H1 (cell line): Measurements from ENCODE around the gene SPATS2L. TPM values are rescaled to one million over a fixed set of nuclear protein-coding genes. Genes with fewer than 3 reads are reported as not detected.

ENCODE experiments used
- CTCF ChIA-PET: fragments of 300-600 bp; sonication (Branson Sonifier 250); formaldehyde crosslinking; loops from one replicate; lab custom pipeline; 2021; ENCODE audit not compliant: partially characterized antibody; lab: Charles Lee
- POLR2A ChIA-PET: fragments of 300-600 bp; sonication (Branson Sonifier 250); formaldehyde crosslinking; loops from one replicate; lab custom pipeline; 2021; ENCODE audit warnings: inconsistent platforms; ENCODE audit not compliant: partially characterized antibody; lab: Charles Lee
- DNase-seq, 2 experiments: peaks; one replicate each; pipeline versions ENCODE4 v3.0.0 to v3.0.0-alpha.2; 2010 to 2022; ENCODE audit warnings: low spot score in 2 of 2, low read depth in 1 of 2, mixed read lengths in 1 of 2
- FAIRE-seq: peaks from 2 replicates; lab custom pipeline; 2011; peaks lifted over from hg19 to GRCh38; lab: Jason Lieb, UNC
- H2AFZ ChIP-seq: 2 replicates; pipeline ENCODE4 v1.8.1; 2012; ENCODE audit warnings: low read length, inconsistent platforms
- H2AK5ac ChIP-seq: 2 replicates; pipeline ENCODE4 v1.6.1; 2013; ENCODE audit warnings: low read depth, low read length
- H2BK120ac ChIP-seq: replicated peaks from 2 replicates; pipeline ENCODE3; 2013; ENCODE audit warnings: low read depth, low read length, inconsistent platforms
- H2BK12ac ChIP-seq: 2 replicates; pipeline ENCODE4 v1.6.1; 2013; ENCODE audit warnings: low read depth, low read length
- H2BK15ac ChIP-seq: 2 replicates; pipeline ENCODE4 v1.6.1; 2013; ENCODE audit warnings: low read length
- H2BK20ac ChIP-seq: 2 replicates; pipeline ENCODE4 v1.6.1; 2013; ENCODE audit warnings: low read length
- H2BK5ac ChIP-seq: 2 replicates; pipeline ENCODE4 v1.6.1; 2013; ENCODE audit warnings: low read depth, low read length
- H3K14ac ChIP-seq: 2 replicates; pipeline ENCODE4 v1.6.1; 2013; ENCODE audit warnings: inconsistent platforms; ENCODE audit not compliant: insufficient read length
- H3K18ac ChIP-seq: 2 replicates; pipeline ENCODE4 v1.6.1; 2013; ENCODE audit warnings: low read length; ENCODE audit errors: extremely low read depth
- H3K23ac ChIP-seq: 2 replicates; pipeline ENCODE4 v1.6.1; 2013; ENCODE audit warnings: inconsistent platforms; ENCODE audit not compliant: insufficient read length
- H3K23me2 ChIP-seq: 2 replicates; pipeline ENCODE4 v1.6.1; 2013; ENCODE audit warnings: low read depth, low read length
- H3K27ac ChIP-seq: 2 replicates; pipeline ENCODE4 v1.6.1; 2011; ENCODE audit warnings: low read depth, low read length, inconsistent platforms
- H3K27me3 ChIP-seq, 4 experiments: replicated peaks in 1 of 4; 1 replicate in 1 of 4; 2 replicates in 3 of 4; pipeline versions ENCODE4 v1.6.1 to v1.8.1; 2011 to 2013; ENCODE audit warnings: low read length in 3 of 4, mild to moderate bottlenecking in 3 of 4, inconsistent platforms in 2 of 4, mixed read lengths in 2 of 4, moderate library complexity in 1 of 4; ENCODE audit not compliant: control insufficient read depth in 3 of 4, insufficient read depth in 3 of 4; ENCODE audit errors: extremely low read depth in 1 of 4
- H3K36me3 ChIP-seq, 4 experiments: 2 replicates each; pipeline versions ENCODE4 v1.6.1 to v1.8.1; 2011 to 2013; ENCODE audit warnings: mild to moderate bottlenecking in 4 of 4, low read length in 3 of 4, moderate library complexity in 2 of 4, control low read depth in 1 of 4, inconsistent platforms in 1 of 4; ENCODE audit not compliant: insufficient read depth in 4 of 4, control insufficient read depth in 2 of 4
- H3K4ac ChIP-seq: replicated peaks from 2 replicates; pipeline ENCODE3; 2013; ENCODE audit warnings: low read length, low read depth, mixed read lengths, inconsistent platforms; ENCODE audit not compliant: insufficient read length
- H3K4me1 ChIP-seq, 4 experiments: replicated peaks in 1 of 4; 1 replicate in 1 of 4; 2 replicates in 3 of 4; pipeline versions ENCODE4 v1.6.1 to v1.8.1; 2011 to 2013; ENCODE audit warnings: low read length in 3 of 4, inconsistent platforms in 2 of 4, mixed read lengths in 1 of 4; ENCODE audit not compliant: insufficient read depth in 4 of 4, control insufficient read depth in 3 of 4
- H3K4me2 ChIP-seq, 2 experiments: 2 replicates each; pipeline versions ENCODE4 v1.6.1 to v1.8.1; 2011 to 2013; ENCODE audit warnings: low read depth in 2 of 2, low read length in 2 of 2, control low read depth in 1 of 2, inconsistent platforms in 1 of 2, mild to moderate bottlenecking in 1 of 2; ENCODE audit not compliant: insufficient read depth in 1 of 2
- H3K4me3 ChIP-seq, 4 experiments: fragments of 200-600, 300-600 bp in 1 of 4; sonication (generic), shearing (Covaris generic), sonication (Bioruptor Twin) in 1 of 4; 2 replicates each; pipeline versions ENCODE4 v1.5.1 to v1.8.1; 2011 to 2016; ENCODE audit warnings: low read length in 4 of 4, low read depth in 3 of 4, control low read depth in 2 of 4, inconsistent platforms in 2 of 4, mild to moderate bottlenecking in 2 of 4, mixed read lengths in 1 of 4, moderate library complexity in 1 of 4; ENCODE audit not compliant: insufficient read depth in 2 of 4; ENCODE audit errors: extremely low read depth in 1 of 4
- H3K56ac ChIP-seq: replicated peaks from 2 replicates; pipeline ENCODE3; 2013; ENCODE audit warnings: low read depth, mild to moderate bottlenecking, mixed read lengths, low read length, inconsistent platforms; ENCODE audit not compliant: insufficient read length
- H3K79me1 ChIP-seq: 2 replicates; pipeline ENCODE4 v1.6.1; 2013; ENCODE audit warnings: low read depth, low read length, control low read depth
- H3K79me2 ChIP-seq, 2 experiments: 2 replicates each; pipeline versions ENCODE4 v1.6.1 to v1.8.1; 2012 to 2013; ENCODE audit warnings: low read length in 2 of 2, mild to moderate bottlenecking in 2 of 2, inconsistent platforms in 1 of 2; ENCODE audit not compliant: insufficient read depth in 2 of 2, control insufficient read depth in 1 of 2
- H3K9ac ChIP-seq, 4 experiments: replicated peaks in 1 of 4; 1 replicate in 1 of 4; 2 replicates in 3 of 4; pipeline versions ENCODE4 v1.6.1 to v1.8.1; 2011 to 2013; ENCODE audit warnings: low read depth in 3 of 4, low read length in 3 of 4, control low read depth in 2 of 4, mild to moderate bottlenecking in 2 of 4, moderate library complexity in 2 of 4, inconsistent platforms in 1 of 4; ENCODE audit errors: extremely low read depth in 1 of 4
- H3K9me3 ChIP-seq, 2 experiments: 2 replicates each; pipeline versions ENCODE4 v1.6.1 to v1.8.1; 2012 to 2013; ENCODE audit warnings: mild to moderate bottlenecking in 2 of 2, moderate library complexity in 2 of 2, control low read depth in 1 of 2, inconsistent platforms in 1 of 2, low read depth in 1 of 2, low read length in 1 of 2, mixed read lengths in 1 of 2; ENCODE audit not compliant: insufficient read depth in 2 of 2
- H4K20me1 ChIP-seq, 2 experiments: replicated peaks in 1 of 2; 2 replicates each; pipeline versions ENCODE3 to v1.8.1; 2011 to 2013; ENCODE audit warnings: inconsistent platforms in 2 of 2, low read length in 2 of 2, mild to moderate bottlenecking in 1 of 2; ENCODE audit not compliant: insufficient read depth in 2 of 2, control insufficient read depth in 1 of 2
- H4K5ac ChIP-seq: 2 replicates; pipeline ENCODE4 v1.6.1; 2013; ENCODE audit warnings: low read length, low read depth, mixed read lengths, inconsistent platforms; ENCODE audit not compliant: insufficient read length
- H4K8ac ChIP-seq: 2 replicates; pipeline ENCODE4 v1.8.0; 2013; ENCODE audit warnings: mild to moderate bottlenecking, moderate library complexity, low read length, inconsistent platforms; ENCODE audit not compliant: insufficient read depth; ENCODE audit errors: extremely low read depth
- H4K91ac ChIP-seq: replicated peaks from 2 replicates; pipeline ENCODE3; 2013; ENCODE audit warnings: low read length, mixed read lengths, inconsistent platforms; ENCODE audit not compliant: insufficient read length
- CBX8 ChIP-seq: fragments of 300-800, 300-1000 bp; sonication (generic); IDR thresholded peaks from 2 replicates; pipeline ENCODE4 v1.7.1; 2016; ENCODE audit warnings: low read depth, low read length, borderline replicate concordance
- CHD2 ChIP-seq: IDR thresholded peaks from 2 replicates; pipeline ENCODE4 v1.6.1; 2012; ENCODE audit warnings: low read length, improper control_type of control experiment
- GTF2F1 ChIP-seq: IDR thresholded peaks from 2 replicates; pipeline ENCODE4 v1.6.1; 2012; ENCODE audit warnings: low read depth, low read length, improper control_type of control experiment, borderline replicate concordance
- HDAC2 ChIP-seq, 2 experiments: fragments of 300-600 bp in 1 of 2; sonication (generic) in 1 of 2; IDR thresholded peaks; 2 replicates each; pipeline ENCODE4 v1.6.1; 2011 to 2012; ENCODE audit warnings: low read depth in 2 of 2, low read length in 2 of 2, mild to moderate bottlenecking in 2 of 2, moderate library complexity in 2 of 2, borderline replicate concordance in 1 of 2, inconsistent platforms in 1 of 2
- JUND ChIP-seq: IDR thresholded peaks from 2 replicates; pipeline ENCODE4 v1.6.1; 2011; ENCODE audit warnings: mild to moderate bottlenecking, improper control_type of control experiment, low read length
- MAFK ChIP-seq: IDR thresholded peaks from 2 replicates; pipeline ENCODE4 v1.6.1; 2012; ENCODE audit warnings: low read depth, mild to moderate bottlenecking, improper control_type of control experiment, low read length
- NRF1 ChIP-seq: IDR thresholded peaks from 2 replicates; pipeline ENCODE4 v1.6.1; 2011; ENCODE audit warnings: mild to moderate bottlenecking, low read depth, low read length, improper control_type of control experiment
- POLR2A ChIP-seq, 2 experiments: IDR thresholded peaks; 1 replicate in 1 of 2; 2 replicates in 1 of 2; pipeline ENCODE4 v1.6.1; 2011; ENCODE audit warnings: low read depth in 2 of 2, low read length in 2 of 2, mild to moderate bottlenecking in 2 of 2; ENCODE audit errors: control extremely low read depth in 1 of 2
- POU5F1 ChIP-seq: IDR thresholded peaks from 2 replicates; pipeline ENCODE4 v1.6.1; 2011; ENCODE audit warnings: low read depth, mild to moderate bottlenecking, low read length, moderate library complexity
- RXRA ChIP-seq: IDR thresholded peaks from 2 replicates; pipeline ENCODE4 v1.6.1; 2011; ENCODE audit warnings: low read depth, mild to moderate bottlenecking, low read length, moderate library complexity; ENCODE audit not compliant: insufficient read depth
- SIX5 ChIP-seq: IDR thresholded peaks from 2 replicates; pipeline ENCODE4 v1.6.1; 2011; ENCODE audit warnings: mild to moderate bottlenecking, low read depth, low read length
- SP4 ChIP-seq: IDR thresholded peaks from 2 replicates; pipeline ENCODE4 v1.6.1; 2012; ENCODE audit warnings: low read length, inconsistent platforms
- WGBS, 2 experiments: shearing (Covaris generic) in 1 of 2; methylation state at CpG; one replicate each; pipeline versions ENCODE4 v1.1.6 to v1.1.7; 2013 to 2015; ENCODE audit warnings: low lambda C conversion rate in 2 of 2, mixed read lengths in 2 of 2, inconsistent platforms in 1 of 2, low coverage in 1 of 2, missing lambda C conversion rate in 1 of 2; ENCODE audit not compliant: insufficient replicate concordance in 2 of 2, insufficient coverage in 1 of 2, insufficient read length in 1 of 2; ENCODE audit errors: extremely low coverage in 1 of 2, missing lambda C conversion rate in 1 of 2; 5-methylcytosine and 5-hydroxymethylcytosine counted together
- polyA plus RNA-seq, 7 experiments: library from polyadenylated mRNA; depleted of rRNA in 3 of 7; stranded (reverse) in 5 of 7; unstranded in 2 of 7; fragments of >200 nt in 5 of 7; fragments of 200-250 nt in 2 of 7; gene quantifications; 1 replicate in 5 of 7; 2 replicates in 1 of 7; 4 replicates in 1 of 7; pipeline versions ENCODE4 v1.2.1 to v1.2.3, GENCODE V29; 2011 to 2013; ENCODE audit warnings: missing spikeins in 2 of 7, mixed read lengths in 2 of 7
- total RNA-seq: library from RNA; stranded (reverse); fragmentation: NEBNext Ultra II Directional; extraction: Animal tissue kit (Norgen Biotek cat#: 25700); gene quantifications from 2 replicates; pipeline ENCODE4 v1.2.1, GENCODE V29; 2021
- TF ChIP-seq, protein P1 (sequence below), 3 experiments: IDR thresholded peaks; 1 replicate in 2 of 3; 2 replicates in 1 of 3; pipeline versions ENCODE4 v1.5.1 to v1.6.1; 2011; ENCODE audit warnings: low read length in 3 of 3, mild to moderate bottlenecking in 3 of 3, inconsistent platforms in 2 of 3, low read depth in 1 of 3, moderate library complexity in 1 of 3; ENCODE audit not compliant: insufficient read depth in 1 of 3; ENCODE audit errors: control extremely low read depth in 1 of 3

Gene SPATS2L
- total and polyA plus RNA-seq, 2 of the 8 experiments (the other 6 are each of a cell fraction or from before 2014, with no cell fraction given) = 67.3 to 189 TPM

DNA sequence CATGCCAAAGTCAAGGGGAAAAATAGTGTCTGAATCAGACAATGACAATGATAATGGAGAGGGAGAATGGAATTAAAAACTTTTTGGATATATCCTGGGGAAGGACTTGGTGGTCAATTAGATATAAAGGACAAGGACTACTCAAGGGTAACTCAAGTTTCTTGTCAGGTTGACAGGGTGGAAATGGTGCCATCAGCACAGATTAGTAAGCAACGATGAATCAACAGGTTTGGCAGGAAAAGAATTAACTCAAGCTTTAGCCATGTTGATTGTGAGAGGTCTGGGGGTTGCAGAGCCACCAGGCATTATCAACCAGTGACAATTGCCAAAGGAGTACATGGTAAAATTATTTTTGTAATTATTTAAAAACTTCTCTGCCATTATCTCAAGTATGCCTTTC lies 35.8 kb upstream of the SPATS2L start:
- H4K8ac ChIP-seq = no peak overlapping the region
- FAIRE-seq (no peak), DNase-seq (no peak)
- H3K4me1 ChIP-seq = peaks cover 0 to 4% (median 3%) of the 10 kb centered on the region in 4 experiments; a peak in 2 of 7 replicates
- no peak overlapping the region for H3K4me2 ChIP-seq
- H2BK5ac ChIP-seq = no peak overlapping the region
- no peak overlapping the region for H2BK120ac ChIP-seq
- H3K23me2 ChIP-seq = no peaks in the 10 kb centered on the region
- H3K27ac ChIP-seq = no peak overlapping the region
- no peak overlapping the region for H4K5ac ChIP-seq
- no peak overlapping the region for H2AFZ ChIP-seq
- H3K14ac ChIP-seq = no peak overlapping the region
- H4K20me1 ChIP-seq = no peaks in the 10 kb centered on the region
- H4K91ac ChIP-seq = no peak overlapping the region
- ChIA-PET POLR2A (no interaction called here), CTCF (interaction anchor here (0.9 kb wide), 1 partner anchor 143 kb away, joined by 3 read pairs; no protein-coding TSS in a partner anchor)
- H2AK5ac ChIP-seq = no peak overlapping the region
- no peak overlapping the region for H3K18ac ChIP-seq
- H3K56ac ChIP-seq = no peak overlapping the region
- 86% methylated on average over 1 of the region's 1 CpG; no CpG with 5 or more reads in 1 of the 2 experiments for WGBS, 2 experiments
- no peak overlapping the region for H2BK15ac ChIP-seq
- H3K27me3 ChIP-seq = peaks cover 0 to 1% (median 0%) of the 10 kb centered on the region in 4 experiments; a peak in 1 of 7 replicates
- no peak overlapping the region for H2BK20ac ChIP-seq
- no peak overlapping the region for H2BK12ac ChIP-seq
- H3K36me3 ChIP-seq = no peaks in the 10 kb centered on the region
- H3K79me1 ChIP-seq = no peaks in the 10 kb centered on the region
- no peak overlapping the region for H3K23ac ChIP-seq
- no peaks in the 10 kb centered on the region for H3K9me3 ChIP-seq
- no peaks in the 10 kb centered on the region for H3K79me2 ChIP-seq
- no peak overlapping the region for H3K9ac ChIP-seq
- no peak overlapping the region for H3K4me3 ChIP-seq
- H3K4ac ChIP-seq = no peak overlapping the region
- no peak for TF ChIP-seq CBX8
- no peak for TF ChIP-seq CHD2
- no peak for TF ChIP-seq POLR2A (IDR thresholded peaks at IDR 0.05; ENCODE audit: control extremely low read depth in 1 of 2, low read depth in 2 of 2, low read length in 2 of 2)
- TF ChIP-seq JUND = no peak
- no peak for TF ChIP-seq MAFK
- TF ChIP-seq POU5F1 = no peak
- TF ChIP-seq SP4 = no peak
- no peak for TF ChIP-seq SIX5
- TF ChIP-seq HDAC2 (IDR thresholded peaks at IDR 0.05; ENCODE audit: borderline replicate concordance in 1 of 2, low read depth in 2 of 2, low read length in 2 of 2) = no peak
- no peak for TF ChIP-seq RXRA
- TF ChIP-seq, protein P1, sequence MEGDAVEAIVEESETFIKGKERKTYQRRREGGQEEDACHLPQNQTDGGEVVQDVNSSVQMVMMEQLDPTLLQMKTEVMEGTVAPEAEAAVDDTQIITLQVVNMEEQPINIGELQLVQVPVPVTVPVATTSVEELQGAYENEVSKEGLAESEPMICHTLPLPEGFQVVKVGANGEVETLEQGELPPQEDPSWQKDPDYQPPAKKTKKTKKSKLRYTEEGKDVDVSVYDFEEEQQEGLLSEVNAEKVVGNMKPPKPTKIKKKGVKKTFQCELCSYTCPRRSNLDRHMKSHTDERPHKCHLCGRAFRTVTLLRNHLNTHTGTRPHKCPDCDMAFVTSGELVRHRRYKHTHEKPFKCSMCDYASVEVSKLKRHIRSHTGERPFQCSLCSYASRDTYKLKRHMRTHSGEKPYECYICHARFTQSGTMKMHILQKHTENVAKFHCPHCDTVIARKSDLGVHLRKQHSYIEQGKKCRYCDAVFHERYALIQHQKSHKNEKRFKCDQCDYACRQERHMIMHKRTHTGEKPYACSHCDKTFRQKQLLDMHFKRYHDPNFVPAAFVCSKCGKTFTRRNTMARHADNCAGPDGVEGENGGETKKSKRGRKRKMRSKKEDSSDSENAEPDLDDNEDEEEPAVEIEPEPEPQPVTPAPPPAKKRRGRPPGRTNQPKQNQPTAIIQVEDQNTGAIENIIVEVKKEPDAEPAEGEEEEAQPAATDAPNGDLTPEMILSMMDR (IDR thresholded peaks at IDR 0.05; ENCODE audit: control extremely low read depth in 1 of 3, insufficient read depth in 1 of 3, low read depth in 1 of 3, low read length in 3 of 3) = no peak
- TF ChIP-seq GTF2F1 = no peak
- no peak for TF ChIP-seq NRF1
